Gastroesophageal sphincter (tissue), 3 donors: ENCODE measurements around the gene CCL27.

Source experiments
- CTCF ChIP-seq, 4 experiments: fragments of 200-600 bp in 2 of 4; fragments of 450-650 bp in 2 of 4; sonication (generic) in 1 of 4; IDR thresholded peaks; one replicate each; pipeline ENCODE4 v1.5.1; 2017 to 2019; ENCODE audit warnings: antibody characterized with exemption in 4 of 4, mild to moderate bottlenecking in 2 of 4, moderate library complexity in 2 of 4
- POLR2A ChIP-seq, 2 donors: fragments of 450-650 bp; IDR thresholded peaks; one replicate each; pipeline ENCODE4 v1.6.1; 2017; ENCODE audit warnings: antibody characterized with exemption in 2 of 2, mild to moderate bottlenecking in 2 of 2, moderate library complexity in 1 of 2

GRCh38 chr9:34689116-34689470 is 26.6 kb upstream of the CCL27 start:
- TF ChIP-seq POLR2A (IDR thresholded peaks at IDR 0.05) (no peak), CTCF (IDR thresholded peaks at IDR 0.05) (no peak)
